K562 treated with DMSO at 1 percent for 12 hours (cell line): ENCODE measurements around the gene PEX5. TPM values are rescaled to one million over a fixed set of nuclear protein-coding genes. Genes with fewer than 3 reads are reported as not detected.

Experiments
- total RNA-seq: library from RNA; unstranded; fragments of 300-600 nt; gene quantifications from 2 replicates; pipeline ENCODE4 v1.2.3, GENCODE V29; 2022; ENCODE audit not compliant: insufficient read depth

The PEX5 gene
- 13.3 and 18.6 TPM in 2 replicates for total RNA-seq

GRCh38 chr12:7189398-7190267 lies at the start of gene PEX5:
PEX5 (plus strand) TSS chr12:7189686; CDS start chr12:7190378, 692 bp downstream.

Other genes starting within 250 kb of the PEX5 start
- not detected in 2 replicates for gene RNU7-1, start 245.9 kb upstream of the PEX5 start, total RNA-seq
- gene C12orf57, start 245.7 kb upstream of the PEX5 start, total RNA-seq, result 403 and 716 TPM in 2 replicates
- gene PTPN6, start 238.3 kb upstream of the PEX5 start, total RNA-seq, result 8.0 and 8.3 TPM in 2 replicates
- gene PHB2, start 219.0 kb upstream of the PEX5 start, total RNA-seq, result 261 and 278 TPM in 2 replicates
- 14.9 and 18.5 TPM in 2 replicates for gene EMG1, start 218.8 kb upstream of the PEX5 start, total RNA-seq
- gene LPCAT3, start 171.2 kb upstream of the PEX5 start, total RNA-seq, result 13.6 and 38.4 TPM in 2 replicates
- gene C1S, start 129.0 kb upstream of the PEX5 start, total RNA-seq, result 2.8 TPM in 1 of 2 replicates, not detected in the other
- gene C1R, start 97.2 kb upstream of the PEX5 start, total RNA-seq, result 2.8 and 5.8 TPM in 2 replicates
- 5.0 and 16.1 TPM in 2 replicates for gene C1RL, start 80.5 kb upstream of the PEX5 start, total RNA-seq
- gene RBP5, start 60.8 kb upstream of the PEX5 start, total RNA-seq, result 3.2 and 3.7 TPM in 2 replicates
- gene CLSTN3, start 59.3 kb upstream of the PEX5 start, total RNA-seq, result 7.7 and 18.4 TPM in 2 replicates
- 0.30 TPM in 1 of 2 replicates, not detected in the other for gene ACSM4, start 114.4 kb downstream of the PEX5 start, total RNA-seq